RPMI8226 (cell line): ENCODE measurements around the gene SNAP29.
"Not testable (repeated sequence)": the region's sequence is repeated elsewhere in the genome, so short reads cannot be mapped to it uniquely, and the experiment has no call there.

Experiments
- DNase-seq: peaks from one replicate; pipeline ENCODE4 v3.0.0-alpha.2; 2015

SNAP29 gene

DNA sequence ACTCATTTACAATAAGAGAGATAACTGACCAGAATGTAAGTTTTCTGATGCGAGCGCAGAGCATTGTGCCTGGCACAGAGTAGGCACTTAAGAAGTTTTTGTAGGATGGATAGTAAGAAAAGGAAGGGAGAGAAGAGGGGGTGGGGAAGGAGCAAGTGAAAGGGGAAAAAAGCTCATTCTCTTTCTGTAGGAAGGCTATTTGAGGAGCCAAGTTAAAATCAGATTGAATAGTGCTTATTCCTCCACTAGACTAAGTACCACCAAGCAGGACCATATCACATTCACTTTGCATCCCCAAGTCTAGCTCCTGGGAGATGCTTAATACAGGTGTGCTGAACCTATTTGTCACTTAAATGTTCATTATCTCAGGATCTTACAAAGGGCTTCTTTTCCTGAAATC lies 44.3 kb downstream of the SNAP29 start:
- no peak for DNase-seq

DNA sequence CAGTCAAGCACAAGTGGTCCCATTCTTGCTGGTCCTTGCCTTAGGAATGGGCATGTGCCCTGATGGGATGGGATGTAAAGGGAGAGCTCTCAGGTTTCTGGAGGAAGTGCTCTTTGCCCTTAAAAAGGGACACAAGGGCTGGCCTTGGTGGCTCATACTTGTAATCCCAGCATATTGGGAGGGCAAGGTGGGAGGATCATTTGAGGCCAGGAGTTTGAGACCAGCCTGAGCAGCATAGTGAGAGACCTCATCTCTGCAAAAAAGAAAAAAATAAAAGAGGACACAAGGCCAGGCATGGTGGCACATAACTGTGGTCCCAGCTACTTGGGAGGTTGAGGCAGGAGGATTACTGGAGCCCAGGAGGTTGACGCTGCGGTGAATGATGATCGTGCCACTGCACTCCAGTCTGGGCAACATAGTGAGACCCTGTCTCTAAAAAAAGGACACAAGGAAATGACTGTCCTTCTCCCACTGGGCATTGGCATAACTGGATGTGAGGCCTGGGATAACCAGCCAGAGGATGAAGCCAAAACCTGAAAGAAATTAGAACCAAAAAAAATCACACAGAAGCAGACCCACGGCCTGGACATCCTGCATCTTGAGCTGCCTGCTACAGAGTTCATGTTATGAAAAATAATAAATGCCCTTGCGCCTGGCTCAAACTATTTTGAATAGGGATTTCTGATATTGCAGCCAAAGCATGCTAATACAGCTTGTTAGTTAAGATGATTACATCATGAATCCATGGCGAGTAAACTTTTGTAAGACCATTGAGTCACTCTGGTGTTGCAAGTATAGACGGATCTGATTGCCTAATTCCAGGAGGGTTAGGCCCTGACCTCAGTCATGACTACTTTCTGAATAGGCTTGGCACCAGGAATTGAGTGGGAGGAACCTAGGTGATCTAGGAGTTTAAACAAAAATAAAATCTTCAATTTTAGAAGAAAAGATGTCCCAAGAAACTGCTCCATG lies 45.5 kb downstream of the SNAP29 start:
- no peak for DNase-seq

DNA sequence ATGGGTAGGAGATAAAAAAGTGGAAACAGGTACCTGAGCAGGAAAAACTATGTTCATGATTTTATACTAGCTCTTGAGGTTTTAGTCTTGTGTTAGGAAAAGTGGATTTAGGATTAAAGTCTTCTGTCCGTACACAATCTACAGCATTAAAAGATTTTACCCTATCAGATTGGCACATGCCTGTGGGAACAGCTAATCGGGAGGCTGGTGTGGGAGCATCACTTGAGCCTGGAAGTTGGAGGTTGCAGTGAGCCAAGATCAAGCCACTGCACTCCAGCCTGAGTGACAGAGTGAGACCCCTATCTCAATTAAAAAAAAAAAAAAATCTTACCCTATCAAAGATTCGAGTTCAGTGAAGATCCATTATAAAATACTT lies 46.2 kb downstream of the SNAP29 start:
- DNase-seq, result no peak

DNA sequence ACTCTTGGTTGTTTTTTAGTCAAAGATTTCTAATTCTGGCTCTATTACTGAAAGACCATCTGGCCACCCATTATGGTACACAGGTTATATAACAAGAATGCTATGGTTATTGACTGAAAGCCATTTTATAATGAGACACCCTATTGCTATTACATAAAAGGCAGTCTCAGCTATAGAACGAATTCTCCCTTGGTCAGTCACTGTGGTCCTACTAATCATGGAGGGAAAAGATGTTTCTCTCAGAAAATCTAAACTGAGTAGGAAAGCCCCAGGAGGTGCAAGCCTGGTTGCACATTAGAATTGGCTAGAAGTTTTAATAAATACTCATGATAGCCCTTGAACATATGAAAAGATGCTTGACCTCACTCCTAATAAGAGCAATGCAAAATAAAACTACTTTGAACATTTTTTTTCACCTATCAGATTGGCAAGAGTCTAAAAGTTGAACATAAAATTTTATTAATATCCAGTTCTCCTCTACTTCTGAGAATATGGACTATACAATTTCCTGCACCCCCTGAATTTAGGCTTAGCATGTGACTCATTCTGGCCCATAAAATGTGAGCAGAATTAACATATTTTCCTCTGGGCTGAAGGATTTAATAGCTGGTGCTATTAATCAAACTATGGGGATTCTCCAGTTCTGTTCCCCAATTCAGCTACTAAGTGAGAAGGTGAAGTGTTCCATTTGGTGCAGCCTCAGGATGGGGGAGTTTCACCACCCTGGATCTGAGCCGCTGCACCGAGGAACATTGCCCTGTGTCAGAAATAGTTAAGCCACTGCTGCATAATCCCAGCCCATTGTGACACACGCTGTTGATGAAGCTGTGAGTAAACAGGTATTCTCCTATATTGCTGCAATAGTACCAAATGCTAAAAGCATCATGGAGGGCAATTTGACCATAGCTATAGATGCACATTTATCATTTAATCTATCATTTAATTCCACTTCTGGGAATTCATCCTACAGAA lies 46.9 kb downstream of the SNAP29 start:
- DNase-seq, result no peak

DNA sequence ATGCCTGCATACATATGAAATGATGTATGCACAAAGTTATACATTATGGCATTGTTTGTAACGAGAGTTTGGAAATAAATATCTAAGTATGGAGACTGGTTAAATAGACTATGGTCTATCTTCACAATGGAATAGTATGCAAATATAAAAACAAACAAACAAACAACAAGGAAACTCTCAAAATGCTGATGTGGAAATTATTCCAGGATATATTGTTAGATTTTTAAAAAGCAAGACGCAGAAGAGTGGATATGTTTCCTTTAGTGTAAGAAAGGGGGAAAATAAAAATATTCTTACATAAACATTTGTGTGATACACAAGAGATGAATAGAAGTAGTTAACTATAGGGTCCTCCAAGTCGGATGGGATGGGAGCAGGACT lies 47.6 kb downstream of the SNAP29 start:
- no peak for DNase-seq

DNA sequence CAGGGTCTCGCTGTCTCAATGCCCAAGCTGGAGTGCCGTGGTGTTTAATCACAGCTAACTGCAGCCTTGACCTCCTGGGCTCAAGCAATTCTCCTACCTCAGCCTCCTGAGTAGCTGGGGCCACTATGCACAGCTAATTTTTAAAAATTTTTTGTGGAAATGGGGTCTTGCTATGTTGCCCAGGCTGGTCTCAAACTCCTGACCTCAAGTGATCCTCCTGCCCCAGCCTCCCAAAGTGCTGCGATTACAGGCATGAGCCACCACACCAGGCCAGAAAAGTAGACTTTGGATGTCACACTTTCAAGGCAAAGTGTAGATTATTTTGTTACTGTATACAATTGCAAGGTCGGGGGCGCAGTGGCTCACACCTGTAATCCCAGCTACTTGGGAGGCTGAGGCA lies 49.9 kb downstream of the SNAP29 start:
- DNase-seq, result not testable (repeated sequence)

DNA sequence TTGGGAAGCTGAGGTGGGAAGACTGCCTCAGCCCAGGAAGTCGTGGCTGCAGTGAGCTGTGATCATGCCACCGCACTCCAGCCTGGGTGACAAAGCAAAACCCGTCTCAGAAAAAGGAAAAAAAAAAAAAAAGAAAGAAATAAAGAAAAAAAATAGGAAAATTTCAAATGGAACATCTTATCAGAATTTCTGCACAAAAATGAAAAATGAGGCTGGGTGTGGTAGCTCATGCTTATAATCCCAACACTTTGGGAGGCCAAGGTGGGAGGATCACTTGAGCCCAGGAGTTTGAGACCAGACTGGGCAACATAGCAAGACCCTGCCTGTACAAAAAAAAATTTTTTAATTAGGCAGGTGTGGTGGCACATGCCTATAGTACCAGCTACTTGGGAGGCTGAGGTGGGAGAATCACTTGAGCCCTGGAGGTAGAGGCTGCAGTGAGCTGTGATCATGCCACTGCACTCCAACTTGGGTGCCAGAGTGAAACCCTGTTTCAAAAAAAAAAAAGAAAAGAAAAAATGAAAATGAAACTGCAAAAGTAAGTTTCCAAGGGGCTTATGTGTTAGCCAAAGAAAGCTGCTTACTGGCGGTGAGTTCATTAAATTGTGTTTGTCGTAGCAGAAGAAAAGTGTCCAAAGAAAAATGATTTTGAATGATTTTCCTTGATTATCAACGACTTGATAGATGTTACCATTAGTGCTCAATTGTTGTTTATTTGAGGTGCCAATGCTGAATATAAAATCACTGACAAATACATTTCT lies 50.9 kb downstream of the SNAP29 start:
- no peak for DNase-seq

DNA sequence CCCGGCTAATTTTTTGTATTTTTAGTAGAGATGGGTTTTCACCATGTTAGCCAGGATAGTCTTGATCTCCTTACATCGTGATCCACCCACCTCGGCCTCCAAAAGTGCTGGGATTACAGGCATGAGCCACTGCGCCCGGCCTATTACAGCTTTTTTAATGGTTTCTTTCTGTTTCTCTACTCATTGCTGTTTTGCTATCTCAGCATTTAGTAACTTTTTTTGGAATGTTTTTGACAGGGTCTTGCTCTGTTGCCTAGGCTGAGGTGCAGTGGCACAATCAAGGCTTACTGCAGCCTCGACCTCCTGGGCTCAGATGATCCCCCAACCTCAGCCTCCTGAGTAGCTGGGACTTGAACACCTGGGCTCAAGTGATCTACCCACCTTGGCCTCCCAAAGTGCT lies 53.7 kb downstream of the SNAP29 start:
- no peak for DNase-seq

DNA sequence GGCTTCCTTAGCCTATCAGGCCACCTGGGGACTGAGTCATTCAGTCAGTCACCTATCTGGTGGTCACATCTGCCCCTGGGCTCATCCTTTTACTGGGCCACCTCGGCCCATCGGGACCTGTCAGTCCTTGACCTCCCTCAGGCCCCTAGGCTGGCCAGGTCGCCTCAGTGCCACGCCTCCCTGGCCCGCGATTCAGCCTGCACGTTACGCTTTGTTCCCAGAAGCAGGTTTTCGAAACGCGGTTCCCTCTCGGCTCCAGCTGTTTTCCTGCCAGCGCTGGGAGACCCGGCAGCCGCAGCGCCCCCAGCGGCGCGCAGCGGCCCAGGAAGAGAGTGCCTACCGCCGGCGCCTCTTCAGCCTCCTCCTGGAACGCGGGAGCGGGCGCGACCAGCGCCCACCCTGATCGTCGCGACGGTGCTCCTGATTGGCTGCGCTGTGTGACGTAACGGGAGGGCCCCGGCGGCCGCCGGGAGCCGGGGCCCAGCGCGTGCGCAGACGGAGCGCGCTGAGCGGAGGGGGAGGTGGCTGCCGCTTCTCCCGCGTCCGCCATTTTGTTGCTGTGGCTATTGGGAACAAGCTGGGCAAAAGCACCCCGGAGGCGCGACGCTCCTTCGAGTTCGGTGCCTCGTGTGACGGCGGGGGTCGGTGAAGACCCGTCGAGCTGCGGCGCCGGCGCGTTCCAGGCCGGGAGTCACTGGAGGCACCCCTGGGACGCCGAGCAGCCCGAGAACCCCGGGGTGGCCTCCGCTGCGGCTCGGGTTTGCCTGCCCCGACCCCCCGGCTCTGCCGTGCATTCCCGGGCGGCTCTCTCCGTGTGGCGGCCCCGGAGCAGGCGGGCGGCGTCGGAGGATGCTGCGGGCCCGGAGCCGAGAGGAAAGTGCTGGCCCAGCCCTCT lies 58.4 kb downstream of the SNAP29 start, which contains the start of gene CRKL:
TSS of gene CRKL (plus strand) at position 492 of the 895 bp plus-strand sequence. CDS start 528 bp downstream, outside the sequence.
- DNase-seq, result peak; percentile 86

DNA sequence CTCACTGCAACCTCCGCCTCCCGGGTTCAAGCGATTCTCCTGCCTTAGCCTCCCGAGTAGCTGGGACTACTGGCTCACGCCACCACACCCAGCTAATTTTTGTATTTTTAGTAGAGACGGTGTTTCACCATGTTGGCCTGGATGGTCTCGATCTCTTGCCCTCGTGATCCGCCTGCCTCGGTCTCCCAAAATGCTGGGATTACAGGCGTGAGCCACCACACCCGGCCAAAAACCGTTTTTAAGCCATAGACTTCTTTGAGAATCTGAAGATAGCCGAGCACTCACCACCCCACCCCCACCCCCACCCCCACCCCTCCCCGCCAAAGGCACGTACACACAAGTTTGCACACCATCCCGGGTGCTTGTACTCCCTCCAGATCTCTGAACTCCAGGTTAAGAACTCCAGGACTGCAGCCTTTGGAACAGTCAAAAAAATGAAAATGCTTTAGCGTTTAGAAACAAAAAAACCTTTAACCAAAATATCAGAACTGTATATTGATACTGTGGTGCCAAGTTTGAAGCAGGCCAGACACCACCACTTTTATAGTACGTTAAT lies 59.9 kb downstream of the SNAP29 start:
- DNase-seq, result no peak

DNA sequence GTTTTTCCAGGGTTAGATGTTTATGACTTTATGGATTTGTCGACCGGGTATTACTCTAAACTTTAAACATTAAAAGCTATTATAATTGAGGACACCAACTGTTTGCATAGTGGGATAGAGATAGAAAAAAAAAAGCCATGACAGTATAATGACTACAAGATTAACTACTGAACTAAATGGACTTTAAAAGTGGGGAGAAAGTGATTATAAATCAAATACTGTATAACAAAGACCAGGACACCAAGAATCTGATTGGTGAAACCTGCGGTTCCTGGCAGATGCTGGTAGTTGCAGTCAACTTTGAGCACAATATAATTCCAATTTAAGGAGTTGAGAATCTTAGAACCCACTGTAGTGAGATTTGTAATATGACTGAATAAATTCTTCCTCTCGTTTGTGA lies 60.9 kb downstream of the SNAP29 start:
- no peak for DNase-seq

DNA sequence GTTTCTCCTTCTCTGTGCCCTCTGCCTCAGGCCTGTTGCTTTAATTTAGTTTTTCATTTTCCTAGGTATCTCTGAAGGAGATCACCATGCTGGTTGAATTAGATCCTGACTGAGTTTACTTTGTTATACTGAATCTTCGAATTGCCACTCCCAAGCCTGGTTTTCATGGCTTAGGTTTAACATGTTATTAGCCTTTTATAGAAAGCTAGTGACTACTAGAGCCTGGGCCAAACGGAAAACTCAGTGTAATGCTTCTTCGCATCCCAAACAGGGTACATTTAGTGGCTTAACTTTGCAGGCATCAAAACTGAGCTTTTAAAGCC lies 62.0 kb downstream of the SNAP29 start:
- DNase-seq, result no peak

DNA sequence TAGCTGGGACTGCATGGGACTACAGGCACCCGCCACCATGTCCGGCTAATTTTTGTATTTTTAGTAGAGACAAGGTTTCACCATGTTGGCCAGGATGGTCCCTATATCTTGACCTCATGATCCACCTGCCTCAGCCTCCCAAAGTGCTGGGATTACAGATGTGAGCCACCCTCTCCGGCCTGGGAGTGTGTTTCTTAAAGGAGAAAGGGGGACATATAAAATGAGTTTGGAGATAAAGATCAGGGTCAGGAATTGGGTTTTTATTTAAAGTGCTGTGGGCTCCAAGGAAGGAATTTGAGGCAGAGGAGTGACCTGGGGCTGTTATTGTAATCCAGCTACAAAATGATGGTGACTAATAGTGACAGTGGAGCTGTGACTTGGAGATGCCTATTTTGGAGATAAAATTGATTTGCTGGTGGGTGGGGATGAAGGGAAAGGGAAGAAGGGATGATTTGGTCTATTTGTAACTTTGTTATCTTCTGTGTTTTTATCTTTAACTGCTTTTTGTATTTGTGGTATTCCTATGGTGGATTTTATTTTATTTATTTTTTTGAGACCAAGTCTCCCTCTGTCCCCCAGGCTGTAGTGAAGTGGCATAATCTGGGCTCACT lies 63.4 kb downstream of the SNAP29 start:
- no peak for DNase-seq

DNA sequence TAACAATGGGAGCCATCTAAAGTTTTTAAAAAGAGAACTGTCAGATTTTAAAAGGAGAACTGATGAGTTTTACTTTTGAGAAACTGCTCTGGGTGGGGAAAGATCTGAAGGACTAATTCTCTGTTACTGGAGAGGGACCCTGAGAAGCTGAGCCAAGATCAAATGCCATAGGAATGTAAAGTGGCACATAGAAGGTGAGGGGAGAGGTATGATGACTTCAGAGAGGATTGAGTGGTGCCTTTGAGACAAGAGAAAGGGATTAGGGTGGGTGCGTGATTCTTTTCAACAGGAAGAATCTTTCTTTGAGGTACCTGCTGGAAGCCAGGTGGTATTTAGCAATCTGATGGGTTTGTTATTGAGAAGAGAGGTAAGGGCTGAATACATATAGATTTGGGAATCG lies 67.4 kb downstream of the SNAP29 start:
- DNase-seq, result no peak

DNA sequence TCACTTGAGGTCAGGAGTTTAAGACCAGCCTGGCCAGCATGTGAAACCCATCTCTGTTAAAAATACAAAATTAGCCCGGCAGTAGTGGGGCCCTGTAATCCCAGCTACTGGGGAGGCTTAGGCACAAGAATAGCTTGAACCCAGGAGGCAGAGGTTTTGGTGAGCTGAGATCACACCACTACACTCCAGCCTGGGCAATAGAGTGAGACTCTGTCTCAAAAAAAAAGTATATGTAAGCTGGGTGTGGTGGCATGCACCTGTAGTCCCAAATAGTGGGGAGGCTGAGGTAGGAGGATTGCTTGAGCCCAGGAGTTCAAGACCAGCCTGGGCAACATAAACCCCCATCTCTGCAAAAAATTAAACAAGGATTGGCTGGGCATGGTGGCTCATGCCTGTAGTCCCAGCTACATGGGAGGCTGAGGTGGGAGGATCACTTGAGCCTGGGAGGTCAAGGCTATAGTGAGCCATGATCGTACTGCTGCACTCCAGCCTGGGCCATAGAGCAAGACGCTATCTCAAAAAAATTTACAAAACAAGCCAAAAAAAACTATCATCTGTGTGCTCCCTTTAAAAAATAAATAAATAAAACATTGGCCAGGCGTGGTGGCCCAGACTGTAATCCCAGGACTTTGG lies 69.2 kb downstream of the SNAP29 start:
- DNase-seq, result no peak

DNA sequence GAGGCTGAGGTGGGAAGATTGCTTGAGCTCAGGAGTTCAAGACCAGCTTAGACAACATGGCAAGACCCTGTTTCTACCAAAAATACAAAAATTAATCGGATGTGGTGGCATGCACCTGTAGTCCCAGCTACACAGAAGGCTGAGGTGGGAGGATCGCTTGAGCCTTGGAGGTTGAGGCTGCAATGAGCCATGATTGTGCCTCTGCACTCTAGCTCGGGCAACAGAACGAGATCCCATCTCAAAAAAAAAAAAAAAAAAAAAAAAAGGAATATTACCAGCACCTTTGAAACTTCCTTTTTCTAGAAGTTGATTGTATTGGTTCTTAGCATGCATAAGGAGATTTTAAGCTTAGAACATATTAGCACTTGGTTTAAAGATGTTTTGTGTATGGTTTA lies 69.8 kb downstream of the SNAP29 start:
- DNase-seq, result no peak

DNA sequence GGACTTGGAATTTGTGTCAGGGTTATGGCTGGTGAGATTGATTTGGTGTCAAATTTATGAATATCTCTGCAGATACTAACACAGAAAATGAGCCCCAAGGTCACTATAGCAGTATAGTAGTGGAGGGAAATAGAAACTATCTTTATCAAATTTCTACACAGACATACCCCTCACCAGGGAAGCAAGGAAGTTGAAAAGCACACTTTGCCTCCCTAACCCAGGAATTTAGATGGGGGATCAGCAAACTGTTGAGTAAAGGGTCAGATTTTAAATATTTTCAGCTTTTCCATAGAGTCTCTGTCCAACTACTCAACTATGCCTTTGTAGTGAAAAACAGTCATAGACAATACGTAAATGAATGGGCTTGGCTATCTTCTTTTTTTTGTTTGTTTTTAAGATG lies 71.2 kb downstream of the SNAP29 start:
- no peak for DNase-seq

DNA sequence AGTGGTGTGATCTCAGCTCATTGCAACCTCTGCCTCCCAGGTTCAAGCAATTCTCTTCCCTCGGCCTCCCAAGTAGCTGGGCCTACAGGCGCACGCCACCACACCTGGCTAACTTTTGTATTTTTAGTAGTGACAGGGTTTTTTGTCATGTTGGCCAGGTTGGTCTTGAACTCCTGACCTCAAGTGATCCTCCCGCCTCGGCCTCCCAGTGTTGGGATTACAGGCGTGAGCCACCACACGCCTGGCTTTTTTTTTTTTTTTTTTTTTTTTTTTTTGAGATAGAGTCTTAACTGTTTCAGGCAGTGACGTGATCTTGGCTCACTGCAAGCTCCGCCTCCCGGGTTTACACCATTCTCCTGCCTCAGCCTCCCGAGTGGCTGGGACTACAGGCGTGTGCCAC lies 71.6 kb downstream of the SNAP29 start:
- not testable (repeated sequence) for DNase-seq

DNA sequence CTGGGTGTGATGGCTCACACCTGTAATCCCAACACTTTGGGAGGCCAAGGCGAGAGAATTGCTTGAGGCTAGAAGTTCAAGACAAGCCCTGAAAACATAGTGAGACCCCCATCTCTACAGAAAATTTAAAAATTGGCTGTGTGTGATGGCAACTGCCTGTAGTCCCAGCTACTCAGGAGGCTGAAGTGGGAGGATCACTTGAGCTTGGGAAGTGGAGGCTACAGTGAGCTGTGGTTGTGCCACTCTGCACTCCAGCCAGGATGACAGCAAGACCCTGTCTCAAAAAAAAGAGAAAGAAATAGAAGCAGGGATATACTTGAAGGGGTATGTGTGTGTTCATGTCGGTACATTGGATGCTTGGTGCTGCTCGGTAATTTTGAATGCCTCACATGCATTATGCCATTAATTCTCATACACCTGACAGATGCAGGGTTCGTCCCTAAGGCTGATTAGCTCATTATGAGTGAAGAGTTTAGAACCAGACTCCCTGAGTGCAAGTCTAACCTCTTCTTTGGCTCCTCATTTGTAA lies 72.4 kb downstream of the SNAP29 start:
- no peak for DNase-seq

DNA sequence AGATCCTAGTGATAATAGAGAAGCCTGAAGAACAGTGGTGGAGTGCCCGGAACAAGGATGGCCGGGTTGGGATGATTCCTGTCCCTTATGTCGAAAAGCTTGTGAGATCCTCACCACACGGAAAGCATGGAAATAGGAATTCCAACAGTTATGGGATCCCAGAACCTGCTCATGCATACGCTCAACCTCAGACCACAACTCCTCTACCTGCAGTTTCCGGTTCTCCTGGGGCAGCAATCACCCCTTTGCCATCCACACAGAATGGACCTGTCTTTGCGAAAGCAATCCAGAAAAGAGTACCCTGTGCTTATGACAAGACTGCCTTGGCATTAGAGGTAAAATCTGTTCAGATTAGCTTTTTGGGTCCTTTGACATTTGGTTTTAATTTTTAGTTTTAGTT lies 75.1 kb downstream of the SNAP29 start:
- DNase-seq, result no peak
